MM.1S (cell line): Measurements from ENCODE around the gene TCAIM.

Experiments
- DNase-seq: peaks from one replicate; pipeline ENCODE4 v3.0.0-alpha.2; 2015
- H2AFZ ChIP-seq: fragments of 300-600 bp; sonication (generic); 2 replicates; pipeline ENCODE4 v1.6.0; 2016; ENCODE audit warnings: antibody characterized with exemption, low read length
- H3F3A ChIP-seq: fragments of 300-600 bp; sonication (generic); 2 replicates; pipeline ENCODE4 v1.6.1; 2016; ENCODE audit warnings: mild to moderate bottlenecking, antibody characterized with exemption, low read length, moderate library complexity, mixed read lengths; ENCODE audit not compliant: insufficient read depth
- H3K27ac ChIP-seq: fragments of 300-600 bp; sonication (generic); 2 replicates; pipeline ENCODE4 v1.5.1; 2016; ENCODE audit warnings: mild to moderate bottlenecking, low read length
- H3K27me3 ChIP-seq: fragments of 300-600 bp; sonication (generic); replicated peaks from 2 replicates; pipeline ENCODE4 v1.6.0; 2016; ENCODE audit warnings: low read length; ENCODE audit not compliant: insufficient read depth
- H3K36me3 ChIP-seq: fragments of 300-600 bp; sonication (generic); replicated peaks from 2 replicates; pipeline ENCODE4 v1.6.1; 2016; ENCODE audit warnings: mild to moderate bottlenecking, low read length, mixed read lengths; ENCODE audit not compliant: insufficient read depth
- H3K4me1 ChIP-seq: fragments of 300-600 bp; sonication (generic); 2 replicates; pipeline ENCODE4 v1.6.1; 2016; ENCODE audit warnings: low read length, mixed read lengths
- H3K4me2 ChIP-seq: fragments of 300-600 bp; sonication (generic); 2 replicates; pipeline ENCODE4 v1.6.0; 2016; ENCODE audit warnings: low read depth, low read length
- H3K4me3 ChIP-seq: fragments of 300-600 bp; sonication (generic); 2 replicates; pipeline ENCODE4 v1.5.1; 2016; ENCODE audit warnings: low read length, mixed read lengths
- H3K79me2 ChIP-seq: fragments of 300-600 bp; sonication (generic); 2 replicates; pipeline ENCODE4 v1.6.1; 2016; ENCODE audit warnings: mixed run types, low read length, mixed read lengths
- H3K9ac ChIP-seq: fragments of 300-600 bp; sonication (generic); 2 replicates; pipeline ENCODE4 v1.6.1; 2016; ENCODE audit warnings: low read length, mixed read lengths
- H3K9me2 ChIP-seq: fragments of 300-600 bp; sonication (generic); replicated peaks from 2 replicates; pipeline ENCODE4 v1.6.1; 2016; ENCODE audit warnings: mild to moderate bottlenecking, low read length, mixed read lengths; ENCODE audit not compliant: insufficient read depth
- H3K9me3 ChIP-seq: fragments of 300-600 bp; sonication (generic); replicated peaks from 2 replicates; pipeline ENCODE4 v1.6.1; 2016; ENCODE audit warnings: mild to moderate bottlenecking, low read length, mixed read lengths; ENCODE audit not compliant: insufficient read depth
- H4K20me1 ChIP-seq: fragments of 300-600 bp; sonication (generic); 2 replicates; pipeline ENCODE4 v1.6.1; 2016; ENCODE audit warnings: mild to moderate bottlenecking, low read length, moderate library complexity, mixed read lengths; ENCODE audit not compliant: insufficient read depth
- EZH2 ChIP-seq: fragments of 300-600 bp; sonication (generic); optimal IDR thresholded peaks from 2 replicates; pipeline ENCODE3; 2017; ENCODE audit warnings: low read depth, mild to moderate bottlenecking, antibody characterized with exemption, low read length, mixed read lengths
- EZH2phosphoT487 ChIP-seq: fragments of 300-600 bp; sonication (generic); IDR thresholded peaks from 2 replicates; pipeline ENCODE4 v1.6.1; 2018; ENCODE audit warnings: antibody characterized with exemption, low read length
- TF ChIP-seq, protein P1 (sequence below): fragments of 300-600 bp; sonication (generic); IDR thresholded peaks from 2 replicates; pipeline ENCODE4 v1.5.1; 2016; ENCODE audit warnings: antibody characterized with exemption, low read length, mixed read lengths

TCAIM gene

DNA sequence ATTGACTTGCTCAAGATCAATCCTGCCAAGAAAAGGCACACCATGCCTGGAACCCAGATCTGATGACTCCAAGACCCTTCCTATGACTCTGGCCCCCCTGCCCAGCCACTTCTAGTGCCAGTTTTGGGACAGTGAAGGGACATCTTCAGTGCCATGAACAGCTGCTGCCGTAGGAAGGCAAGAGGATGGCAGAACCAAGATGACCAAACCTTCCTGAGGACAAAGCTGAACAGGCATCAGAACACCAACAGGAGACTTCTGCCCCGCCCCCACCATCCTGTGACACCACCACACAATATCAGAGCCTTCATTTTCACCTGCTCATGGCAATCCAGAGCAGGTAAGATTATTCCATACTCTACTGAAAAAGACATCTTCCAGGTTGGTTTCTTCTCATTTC is 105.9 kb downstream of the TCAIM start:
- DNase-seq, result no peak
- no peaks in the 10 kb centered on the region for H3K27me3 ChIP-seq
- H3K4me3 ChIP-seq, result no peak overlapping the region
- H3K79me2 ChIP-seq, result no peaks in the 10 kb centered on the region
- peaks cover 12% of the 10 kb centered on the region for H3F3A ChIP-seq
- no peak overlapping the region for H3K9ac ChIP-seq
- peaks cover 5% of the 10 kb centered on the region; the same call in 1 of the 2 replicates for H4K20me1 ChIP-seq
- H3K36me3 ChIP-seq, result peaks cover 13% of the 10 kb centered on the region
- no peak overlapping the region for H2AFZ ChIP-seq
- H3K9me3 ChIP-seq, result no peaks in the 10 kb centered on the region
- peaks cover 19% of the 10 kb centered on the region for H3K4me1 ChIP-seq
- no peak for TF ChIP-seq EZH2
- TF ChIP-seq, protein P1, sequence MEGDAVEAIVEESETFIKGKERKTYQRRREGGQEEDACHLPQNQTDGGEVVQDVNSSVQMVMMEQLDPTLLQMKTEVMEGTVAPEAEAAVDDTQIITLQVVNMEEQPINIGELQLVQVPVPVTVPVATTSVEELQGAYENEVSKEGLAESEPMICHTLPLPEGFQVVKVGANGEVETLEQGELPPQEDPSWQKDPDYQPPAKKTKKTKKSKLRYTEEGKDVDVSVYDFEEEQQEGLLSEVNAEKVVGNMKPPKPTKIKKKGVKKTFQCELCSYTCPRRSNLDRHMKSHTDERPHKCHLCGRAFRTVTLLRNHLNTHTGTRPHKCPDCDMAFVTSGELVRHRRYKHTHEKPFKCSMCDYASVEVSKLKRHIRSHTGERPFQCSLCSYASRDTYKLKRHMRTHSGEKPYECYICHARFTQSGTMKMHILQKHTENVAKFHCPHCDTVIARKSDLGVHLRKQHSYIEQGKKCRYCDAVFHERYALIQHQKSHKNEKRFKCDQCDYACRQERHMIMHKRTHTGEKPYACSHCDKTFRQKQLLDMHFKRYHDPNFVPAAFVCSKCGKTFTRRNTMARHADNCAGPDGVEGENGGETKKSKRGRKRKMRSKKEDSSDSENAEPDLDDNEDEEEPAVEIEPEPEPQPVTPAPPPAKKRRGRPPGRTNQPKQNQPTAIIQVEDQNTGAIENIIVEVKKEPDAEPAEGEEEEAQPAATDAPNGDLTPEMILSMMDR, result no peak
- TF ChIP-seq EZH2phosphoT487, result no peak
- H3K9me2 ChIP-seq, result no peaks in the 10 kb centered on the region
- no peak overlapping the region for H3K4me2 ChIP-seq
- H3K27ac ChIP-seq, result no peak overlapping the region

DNA sequence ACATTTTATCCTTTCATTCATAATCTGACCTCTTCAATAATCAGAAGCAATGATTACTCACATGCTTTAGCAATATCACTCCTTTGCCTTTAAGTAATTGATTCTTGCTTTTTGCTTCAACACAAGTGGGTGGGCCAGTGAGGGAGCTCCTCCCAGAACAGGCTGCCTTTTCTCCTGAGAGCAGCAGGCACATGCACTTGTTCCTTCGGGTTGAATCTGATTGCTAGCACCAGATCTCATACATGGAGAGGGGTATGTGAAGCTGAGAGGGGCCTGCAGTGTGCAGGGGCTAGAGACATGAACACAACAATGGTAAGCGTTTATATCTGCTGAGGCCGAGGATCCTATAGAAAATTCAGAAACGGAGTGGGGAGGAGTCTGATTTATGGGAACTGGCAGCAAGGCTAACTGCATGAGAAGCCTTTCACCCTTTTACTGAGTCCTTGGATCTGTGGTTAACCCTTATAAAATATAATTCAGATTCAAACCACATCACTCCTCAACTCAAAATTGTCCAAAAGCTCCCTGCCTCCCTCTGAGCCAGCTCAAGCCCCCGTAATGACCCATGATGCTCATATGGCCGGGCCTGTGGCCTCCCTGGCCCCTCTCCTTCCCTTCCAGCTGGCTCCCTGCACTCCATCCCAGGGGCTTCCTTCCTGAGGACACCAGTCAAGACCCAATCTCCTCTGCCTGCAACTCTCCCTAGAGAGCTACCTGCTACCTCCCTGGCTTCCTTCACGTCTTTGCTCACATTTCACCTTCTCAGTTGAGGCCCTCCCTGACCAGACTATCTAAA is 106.5 kb downstream of the TCAIM start:
- H3K79me2 ChIP-seq, result no peaks in the 10 kb centered on the region
- no peaks in the 10 kb centered on the region for H3K27me3 ChIP-seq
- no peak overlapping the region for H2AFZ ChIP-seq
- TF ChIP-seq EZH2 (no peak), EZH2phosphoT487 (no peak)
- TF ChIP-seq, protein P1, result no peak
- H3K27ac ChIP-seq, result no peak overlapping the region
- no peak for DNase-seq
- H4K20me1 ChIP-seq, result peaks cover 5% of the 10 kb centered on the region; the same call in 1 of the 2 replicates
- H3K4me2 ChIP-seq, result no peak overlapping the region
- peaks cover 7% of the 10 kb centered on the region for H3F3A ChIP-seq
- no peak overlapping the region for H3K9ac ChIP-seq
- peaks cover 13% of the 10 kb centered on the region for H3K36me3 ChIP-seq
- H3K4me3 ChIP-seq, result no peak overlapping the region
- no peaks in the 10 kb centered on the region for H3K9me2 ChIP-seq
- no peaks in the 10 kb centered on the region for H3K9me3 ChIP-seq
- peaks cover 14% of the 10 kb centered on the region for H3K4me1 ChIP-seq

DNA sequence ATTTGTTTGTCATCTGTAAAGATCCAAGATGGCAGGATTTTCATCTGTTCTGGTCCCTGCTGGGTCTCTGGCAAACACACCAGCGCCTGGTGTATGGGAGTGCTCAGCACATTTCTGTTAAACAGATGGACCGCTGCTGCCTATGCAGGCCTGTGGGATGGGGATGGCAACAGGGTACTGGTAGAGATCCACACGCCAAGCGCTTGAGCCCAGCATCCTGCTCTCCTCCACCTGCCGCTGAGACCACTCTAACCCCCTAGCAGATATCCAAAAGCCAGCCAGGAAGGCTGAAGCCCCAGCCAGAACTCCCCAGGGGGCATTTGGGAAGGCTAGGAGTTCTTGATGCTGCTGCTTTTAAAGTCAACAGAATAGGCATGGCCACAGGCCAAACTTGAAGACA is 107.2 kb downstream of the TCAIM start:
- Histone ChIP-seq H4K20me1 (no peaks in the 10 kb centered on the region), H2AFZ (no peak overlapping the region), H3K4me1 (peaks cover 8% of the 10 kb centered on the region; the same call in 1 of the 2 replicates), H3K27me3 (no peaks in the 10 kb centered on the region), H3K4me3 (no peak overlapping the region), H3K9ac (no peak overlapping the region), H3F3A (peaks cover under 1% of the 10 kb centered on the region; the same call in 1 of the 2 replicates), H3K79me2 (no peaks in the 10 kb centered on the region), H3K4me2 (no peak overlapping the region), H3K9me3 (no peaks in the 10 kb centered on the region), H3K9me2 (no peaks in the 10 kb centered on the region), H3K27ac (no peak overlapping the region), H3K36me3 (peaks cover 13% of the 10 kb centered on the region)
- DNase-seq, result no peak
- TF ChIP-seq, protein P1, result no peak
- TF ChIP-seq EZH2, result no peak
- no peak for TF ChIP-seq EZH2phosphoT487
